GM23338 (cell line): ENCODE measurements around the gene TLE1. TPM values are rescaled to one million over a fixed set of nuclear protein-coding genes. Genes with fewer than 3 reads are reported as not detected.

ENCODE experiments used
- ATAC-seq: fragments of 200-7000 bp; cut with Tn5 transposase; 3 replicates; pipeline ENCODE4 v1.9.1; 2020
- DNase-seq: peaks from one replicate; pipeline ENCODE4 v3.0.0-alpha.2; 2015; ENCODE audit warnings: low spot score
- H2AFZ ChIP-seq: fragments of 200-600 bp; sonication (generic); 2 replicates; pipeline ENCODE4 v1.8.0; 2016; ENCODE audit warnings: antibody characterized with exemption, mild to moderate bottlenecking, moderate library complexity
- H3F3A ChIP-seq: fragments of 200-600 bp; sonication (generic); replicated peaks from 2 replicates; pipeline ENCODE4 v1.8.0; 2017; ENCODE audit warnings: antibody characterized with exemption, mixed run types, low read depth
- H3K27ac ChIP-seq: fragments of 200-600 bp; sonication (generic); 2 replicates; pipeline ENCODE4 v1.6.1; 2016; ENCODE audit warnings: low read depth
- H3K27me3 ChIP-seq: fragments of 200-600 bp; sonication (generic); 2 replicates; pipeline ENCODE4 v1.8.0; 2016; ENCODE audit warnings: mild to moderate bottlenecking, mixed run types, moderate library complexity; ENCODE audit not compliant: insufficient read depth
- H3K36me3 ChIP-seq: fragments of 200-600 bp; sonication (generic); 2 replicates; pipeline ENCODE4 v1.8.0; 2016; ENCODE audit warnings: mild to moderate bottlenecking; ENCODE audit not compliant: insufficient read depth
- H3K4me1 ChIP-seq: fragments of 200-600 bp; sonication (generic); 2 replicates; pipeline ENCODE4 v1.8.0; 2016; ENCODE audit warnings: mild to moderate bottlenecking, moderate library complexity; ENCODE audit not compliant: insufficient read depth
- H3K4me2 ChIP-seq: fragments of 200-600 bp; sonication (generic); 2 replicates; pipeline ENCODE4 v1.7.1; 2017; ENCODE audit warnings: mixed run types
- H3K4me3 ChIP-seq: fragments of 200-600 bp; sonication (generic); 2 replicates; pipeline ENCODE4 v1.6.1; 2016; ENCODE audit warnings: mixed run types
- H3K79me2 ChIP-seq: fragments of 200-600 bp; sonication (generic); replicated peaks from 2 replicates; pipeline ENCODE4 v1.8.0; 2017; ENCODE audit warnings: mild to moderate bottlenecking; ENCODE audit not compliant: insufficient read depth
- H3K9me2 ChIP-seq: fragments of 200-600 bp; sonication (generic); 2 replicates; pipeline ENCODE4 v1.8.0; 2017; ENCODE audit not compliant: insufficient read depth
- H4K20me1 ChIP-seq: fragments of 200-600 bp; sonication (generic); replicated peaks from 2 replicates; pipeline ENCODE4 v1.8.0; 2017; ENCODE audit warnings: mild to moderate bottlenecking; ENCODE audit not compliant: insufficient read depth
- H3K27ac Mint-ChIP-seq: 2 replicates; pipeline ENCODE4 v1.8.0; 2020; ENCODE audit warnings: inconsistent platforms, mild to moderate bottlenecking, moderate library complexity, mixed read lengths
- H3K27me3 Mint-ChIP-seq: 3 replicates; pipeline ENCODE4 v1.8.0; 2022; ENCODE audit warnings: low read depth, mild to moderate bottlenecking, moderate library complexity, mixed read lengths, inconsistent platforms; ENCODE audit not compliant: insufficient read depth, poor library complexity
- H3K36me3 Mint-ChIP-seq: 3 replicates; pipeline ENCODE4 v1.8.0; 2021; ENCODE audit warnings: low read depth, mild to moderate bottlenecking, inconsistent platforms, moderate library complexity, mixed read lengths
- H3K4me1 Mint-ChIP-seq: 3 replicates; pipeline ENCODE4 v1.8.0; 2020; ENCODE audit warnings: mild to moderate bottlenecking, inconsistent platforms, mixed read lengths
- H3K4me3 Mint-ChIP-seq: 3 replicates; pipeline ENCODE4 v1.8.0; 2021; ENCODE audit warnings: moderate library complexity, mild to moderate bottlenecking, inconsistent platforms, mixed read lengths
- H3K9me3 Mint-ChIP-seq: 3 replicates; pipeline ENCODE4 v1.8.0; 2020; ENCODE audit warnings: moderate library complexity, mild to moderate bottlenecking, inconsistent platforms, mixed read lengths
- CTCF ChIP-seq, 2 experiments: fragments of 200-600 bp in 1 of 2; sonication (generic) in 1 of 2; conservative IDR thresholded peaks; 2 replicates each; pipeline versions ENCODE4 v1.5.1 to v1.6.1; 2016 to 2017; ENCODE audit warnings: antibody characterized with exemption in 2 of 2, low read depth in 2 of 2, mild to moderate bottlenecking in 2 of 2, moderate library complexity in 1 of 2
- EZH2 ChIP-seq: fragments of 200-600 bp; sonication (generic); IDR thresholded peaks from one replicate; pipeline ENCODE4 v1.8.0; 2017; ENCODE audit warnings: antibody characterized with exemption, mild to moderate bottlenecking, low read depth; ENCODE audit not compliant: unreplicated experiment
- EZH2phosphoT487 ChIP-seq: fragments of 200-600 bp; sonication (generic); IDR thresholded peaks from one replicate; pipeline ENCODE4 v1.8.1; 2018; ENCODE audit warnings: antibody characterized with exemption; ENCODE audit not compliant: unreplicated experiment
- JUNB ChIP-seq: IDR thresholded peaks from one replicate; pipeline ENCODE4 v1.6.1; 2016; ENCODE audit warnings: antibody characterized with exemption; ENCODE audit not compliant: unreplicated experiment
- REST ChIP-seq: IDR thresholded peaks from one replicate; pipeline ENCODE4 v1.6.1; 2018; ENCODE audit warnings: antibody characterized with exemption; ENCODE audit not compliant: unreplicated experiment
- STAT1 ChIP-seq: IDR thresholded peaks from one replicate; pipeline ENCODE4 v1.6.1; 2016; ENCODE audit warnings: antibody characterized with exemption; ENCODE audit not compliant: unreplicated experiment
- ZNF114 ChIP-seq: fragments of 250-450 bp; sonication (Bioruptor Pico); IDR thresholded peaks from 2 replicates; pipeline ENCODE4 v1.5.0; 2020; ENCODE audit warnings: mild to moderate bottlenecking, moderate library complexity
- ZNF331 ChIP-seq: fragments of 250-450 bp; sonication (Bioruptor Pico); IDR thresholded peaks from 2 replicates; pipeline ENCODE4 v1.5.0; 2020; ENCODE audit warnings: low read depth, mild to moderate bottlenecking, moderate library complexity
- ZNF462 ChIP-seq: fragments of 250-450 bp; sonication (Bioruptor Pico); IDR thresholded peaks from 2 replicates; pipeline ENCODE4 v1.5.0; 2020; ENCODE audit warnings: mild to moderate bottlenecking, moderate library complexity
- polyA plus RNA-seq: library from polyadenylated mRNA; unstranded; fragments of >200 nt; fragmentation: Nextera tagmentation; extraction: Ambion mirVana; gene quantifications from 2 replicates; pipeline ENCODE4 v1.2.1, GENCODE V29; 2016
- total RNA-seq: library from RNA; depleted of rRNA; stranded (reverse); fragments of >200 nt; shearing (Covaris generic); gene quantifications from 2 replicates; pipeline ENCODE4 v1.2.3, GENCODE V29; 2014

TLE1 gene
- total and polyA plus RNA-seq, 2 experiments from 2014 or later, result 58.1 to 132 TPM

GRCh38 chr9:81614335-81614734, 75.0 kb downstream of the TLE1 start:
- H3K4me3 ChIP-seq, result no peak overlapping the region
- TF ChIP-seq ZNF114 (CRISPR knock-in tag) (no peak), JUNB (no peak), EZH2phosphoT487 (no peak), STAT1 (no peak), ZNF331 (CRISPR knock-in tag) (no peak), EZH2 (no peak), CTCF (conservative IDR thresholded peaks at IDR 0.05; ENCODE audit: low read depth in 2 of 2) (no peak), REST (no peak)
- Mint-ChIP-seq H3K4me1 (no peaks in the 10 kb centered on the region), H3K4me3 (no peak overlapping the region), H3K27ac (no peak overlapping the region; the same call in 1 of the 2 replicates), H3K27me3 (peaks cover 3% of the 10 kb centered on the region), H3K9me3 (no peaks in the 10 kb centered on the region), H3K36me3 (peaks cover 91% of the 10 kb centered on the region)
- DNase-seq (no peak), ATAC-seq (no peak)
- H2AFZ ChIP-seq, result no peak overlapping the region
- H3K4me2 ChIP-seq, result no peak overlapping the region
- peaks cover 34% of the 10 kb centered on the region for H3K79me2 ChIP-seq
- H3F3A ChIP-seq, result no peaks in the 10 kb centered on the region
- no peaks in the 10 kb centered on the region for H3K27me3 ChIP-seq
- H3K9me2 ChIP-seq, result no peaks in the 10 kb centered on the region
- H3K4me1 ChIP-seq, result no peaks in the 10 kb centered on the region
- no peak overlapping the region for H3K27ac ChIP-seq
- peaks cover 53% of the 10 kb centered on the region for H3K36me3 ChIP-seq
- H4K20me1 ChIP-seq, result peaks cover 25% of the 10 kb centered on the region

- peaks cover 22% of the 10 kb centered on the region for H4K20me1 ChIP-seq
- no peak overlapping the region for H3K4me3 Mint-ChIP-seq
- H3K9me3 Mint-ChIP-seq, result no peaks in the 10 kb centered on the region
- H3K27me3 ChIP-seq, result no peaks in the 10 kb centered on the region
- no peak overlapping the region for H3K4me3 ChIP-seq
- H3K79me2 ChIP-seq, result peaks cover 31% of the 10 kb centered on the region; the same call in 1 of the 2 replicates
- H3K4me2 ChIP-seq, result no peak overlapping the region
- no peak overlapping the region for H3K27ac Mint-ChIP-seq
- H3K36me3 Mint-ChIP-seq, result peaks cover 93% of the 10 kb centered on the region
- H2AFZ ChIP-seq, result no peak overlapping the region
- ATAC-seq (no peak), DNase-seq (no peak)
- peak overlapping the region; percentile 50; the same call in 1 of the 2 replicates for H3K27ac ChIP-seq
- H3K4me1 ChIP-seq, result no peaks in the 10 kb centered on the region
- H3F3A ChIP-seq, result no peaks in the 10 kb centered on the region
- no peaks in the 10 kb centered on the region for H3K4me1 Mint-ChIP-seq
- no peaks in the 10 kb centered on the region for H3K9me2 ChIP-seq
- peaks cover 53% of the 10 kb centered on the region for H3K36me3 ChIP-seq
- peaks cover 3% of the 10 kb centered on the region for H3K27me3 Mint-ChIP-seq
- TF ChIP-seq ZNF462 (CRISPR knock-in tag) (no peak), EZH2phosphoT487 (no peak)
Observed at GRCh38 chr9:81613002-81613812, 76.1 kb downstream of the TLE1 start.
